Large intestine (tissue), 3 donors: Measurements from ENCODE around the gene RBM33. TPM values are rescaled to one million over a fixed set of nuclear protein-coding genes. Genes with fewer than 3 reads are reported as not detected.
A peak's percentile ranks its signal among the peaks of the same experiment; 100 is the strongest.

Experiments
- DNase-seq, 2 donors: peaks; one replicate each; pipeline versions ENCODE4 v3.0.0 to v3.0.0-alpha.2; 2013
- H3K27ac ChIP-seq: one replicate; pipeline ENCODE4 v1.5.1; 2013; ENCODE audit warnings: low read length
- H3K27me3 ChIP-seq: 2 replicates; pipeline ENCODE4 v1.6.1; 2013; ENCODE audit warnings: low read length; ENCODE audit not compliant: control insufficient read depth, insufficient read depth
- H3K36me3 ChIP-seq: 2 replicates; pipeline ENCODE4 v1.6.1; 2013; ENCODE audit warnings: low read length; ENCODE audit not compliant: control insufficient read depth, insufficient read depth
- H3K4me1 ChIP-seq: one replicate; pipeline ENCODE4 v1.6.1; 2013; ENCODE audit warnings: low read length; ENCODE audit not compliant: control insufficient read depth, insufficient read depth
- H3K4me3 ChIP-seq: one replicate; pipeline ENCODE4 v1.5.1; 2013; ENCODE audit warnings: low read length
- H3K9me3 ChIP-seq: one replicate; pipeline ENCODE4 v1.6.1; 2013; ENCODE audit warnings: mild to moderate bottlenecking, low read depth, low read length, moderate library complexity; ENCODE audit not compliant: control insufficient read depth
- WGBS: methylation state at CpG from one replicate; pipeline ENCODE4 v1.1.5; 2013; ENCODE audit warnings: low lambda C conversion rate; ENCODE audit not compliant: insufficient coverage; 5-methylcytosine and 5-hydroxymethylcytosine counted together
- polyA plus RNA-seq: library from polyadenylated mRNA; unstranded; fragments of 120-200 nt; gene quantifications from one replicate; pipeline ENCODE4 v1.2.1, GENCODE V29; 2013

RBM33 gene
- polyA plus RNA-seq, 1 donor = 42.8 TPM

GRCh38 chr7:155624412-155624811, 20.0 kb upstream of the RBM33 start:
- Histone ChIP-seq H3K4me1 (peaks cover 11% of the 10 kb centered on the region), H3K27me3 (no peaks in the 10 kb centered on the region), H3K36me3 (no peaks in the 10 kb centered on the region), H3K9me3 (no peaks in the 10 kb centered on the region), H3K4me3 (no peak overlapping the region), H3K27ac (no peak overlapping the region)
- no CpG with 5 or more reads among the region's 6 CpGs for WGBS
- no peak for DNase-seq

- Histone ChIP-seq H3K4me3 (no peak overlapping the region), H3K9me3 (no peaks in the 10 kb centered on the region), H3K27me3 (no peaks in the 10 kb centered on the region), H3K36me3 (no peaks in the 10 kb centered on the region), H3K27ac (no peak overlapping the region), H3K4me1 (peaks cover under 1% of the 10 kb centered on the region)
- DNase-seq = no peak
- WGBS = no CpG with 5 or more reads among the region's 4 CpGs
These were observed 18.9 kb upstream of the RBM33 start for GRCh38 chr7:155625557-155625956.

- Histone ChIP-seq H3K27ac (no peak overlapping the region), H3K36me3 (no peaks in the 10 kb centered on the region), H3K4me3 (no peak overlapping the region), H3K9me3 (no peaks in the 10 kb centered on the region), H3K27me3 (no peaks in the 10 kb centered on the region), H3K4me1 (no peaks in the 10 kb centered on the region)
- 100% methylated on average over 1 of the region's 1 CpG for WGBS
- no peak for DNase-seq
These were observed 15.3 kb upstream of the RBM33 start for GRCh38 chr7:155629171-155629570.

- no peak overlapping the region for H3K27ac ChIP-seq
- 45% methylated on average over 1 of the region's 3 CpGs for WGBS
These were observed 13.3 kb upstream of the RBM33 start for GRCh38 chr7:155631155-155631554.

GRCh38 chr7:155635817-155636216, 8.6 kb upstream of the RBM33 start:
- Histone ChIP-seq H3K4me1 (no peaks in the 10 kb centered on the region), H3K27ac (no peak overlapping the region), H3K9me3 (peaks cover 13% of the 10 kb centered on the region), H3K4me3 (no peak overlapping the region), H3K36me3 (no peaks in the 10 kb centered on the region), H3K27me3 (no peaks in the 10 kb centered on the region)
- DNase-seq = no peak
- 100% methylated on average over 2 of the region's 3 CpGs for WGBS

More at GRCh38 chr7:155631155-155631554, 13.3 kb upstream of the RBM33 start:
- Histone ChIP-seq H3K36me3 (no peaks in the 10 kb centered on the region), H3K27me3 (no peaks in the 10 kb centered on the region), H3K9me3 (no peaks in the 10 kb centered on the region), H3K4me1 (no peaks in the 10 kb centered on the region), H3K4me3 (no peak overlapping the region)
- no peak for DNase-seq

GRCh38 chr7:155637155-155637554, 7.3 kb upstream of the RBM33 start:
- Histone ChIP-seq H3K4me1 (no peaks in the 10 kb centered on the region), H3K9me3 (peaks cover 14% of the 10 kb centered on the region), H3K4me3 (no peak overlapping the region), H3K36me3 (peaks cover 11% of the 10 kb centered on the region), H3K27me3 (no peaks in the 10 kb centered on the region), H3K27ac (no peak overlapping the region)
- no peak for DNase-seq
- 86% methylated on average over 1 of the region's 4 CpGs for WGBS

GRCh38 chr7:155638366-155638765, 6.1 kb upstream of the RBM33 start:
- H3K27ac ChIP-seq = no peak overlapping the region
- H3K4me3 ChIP-seq = no peak overlapping the region
- H3K9me3 ChIP-seq = peaks cover 14% of the 10 kb centered on the region
- DNase-seq = no peak
- WGBS = 78% methylated on average over 4 of the region's 6 CpGs
- H3K36me3 ChIP-seq = peaks cover 11% of the 10 kb centered on the region
- no peaks in the 10 kb centered on the region for H3K4me1 ChIP-seq
- no peaks in the 10 kb centered on the region for H3K27me3 ChIP-seq

- H3K36me3 ChIP-seq = peaks cover 11% of the 10 kb centered on the region
- no CpG with 5 or more reads among the region's 1 CpG for WGBS
These were observed 4.4 kb upstream of the RBM33 start for GRCh38 chr7:155639958-155640520.

GRCh38 chr7:155640629-155641028, 3.8 kb upstream of the RBM33 start:
- Histone ChIP-seq H3K27me3 (no peaks in the 10 kb centered on the region), H3K4me1 (no peaks in the 10 kb centered on the region), H3K27ac (no peak overlapping the region), H3K36me3 (peaks cover 11% of the 10 kb centered on the region), H3K4me3 (no peak overlapping the region), H3K9me3 (peaks cover 14% of the 10 kb centered on the region)
- no peak for DNase-seq
- WGBS = 100% methylated on average over 1 of the region's 4 CpGs

More at GRCh38 chr7:155639958-155640520, 4.4 kb upstream of the RBM33 start:
- Histone ChIP-seq H3K4me1 (no peaks in the 10 kb centered on the region), H3K27ac (no peak overlapping the region), H3K27me3 (no peaks in the 10 kb centered on the region), H3K9me3 (peaks cover 14% of the 10 kb centered on the region), H3K4me3 (no peak overlapping the region)
- DNase-seq = no peak

GRCh38 chr7:155643804-155644177, 670 bp upstream of the RBM33 start:
- Histone ChIP-seq H3K27ac (peak overlapping the region; percentile 93), H3K4me3 (peak overlapping the region; percentile 97), H3K9me3 (peaks cover 8% of the 10 kb centered on the region), H3K27me3 (no peaks in the 10 kb centered on the region), H3K36me3 (peaks cover 19% of the 10 kb centered on the region), H3K4me1 (peaks cover 2% of the 10 kb centered on the region)
- no peak for DNase-seq
- no CpG with 5 or more reads among the region's 32 CpGs for WGBS

GRCh38 chr7:155644971-155645509, 579 bp downstream of the RBM33 start:
- H3K9me3 ChIP-seq = peaks cover 10% of the 10 kb centered on the region
- H3K27me3 ChIP-seq = no peaks in the 10 kb centered on the region
- peak; percentile 25 to 69 for DNase-seq
- peak overlapping the region; percentile 97 for H3K4me3 ChIP-seq
- H3K27ac ChIP-seq = peak overlapping the region; percentile 93
- WGBS = 0% methylated on average over 2 of the region's 22 CpGs
- peaks cover 26% of the 10 kb centered on the region for H3K36me3 ChIP-seq
- H3K4me1 ChIP-seq = peaks cover 2% of the 10 kb centered on the region
